HFF-Myc (cell line): ENCODE results near the gene RNASE11.

Experiments used
- DNase-seq: peaks from one replicate; pipeline ENCODE4 v3.0.0-alpha.2; 2011; ENCODE audit warnings: low read depth; ENCODE audit errors: extremely low read depth
- H3K4me3 ChIP-seq: replicated peaks from 2 replicates; pipeline ENCODE4 v1.5.1; 2011; ENCODE audit warnings: low read depth, mild to moderate bottlenecking, control low read depth, low read length
- TF ChIP-seq, protein P1 (sequence below): IDR thresholded peaks from 2 replicates; pipeline ENCODE4 v1.5.1; 2012; ENCODE audit warnings: mild to moderate bottlenecking, low read depth, low read length, control low read depth; ENCODE audit errors: missing control alignments

The RNASE11 gene

GRCh38 chr14:20553024-20553423 is 34.8 kb downstream of the RNASE11 start:
- TF ChIP-seq, protein P1, sequence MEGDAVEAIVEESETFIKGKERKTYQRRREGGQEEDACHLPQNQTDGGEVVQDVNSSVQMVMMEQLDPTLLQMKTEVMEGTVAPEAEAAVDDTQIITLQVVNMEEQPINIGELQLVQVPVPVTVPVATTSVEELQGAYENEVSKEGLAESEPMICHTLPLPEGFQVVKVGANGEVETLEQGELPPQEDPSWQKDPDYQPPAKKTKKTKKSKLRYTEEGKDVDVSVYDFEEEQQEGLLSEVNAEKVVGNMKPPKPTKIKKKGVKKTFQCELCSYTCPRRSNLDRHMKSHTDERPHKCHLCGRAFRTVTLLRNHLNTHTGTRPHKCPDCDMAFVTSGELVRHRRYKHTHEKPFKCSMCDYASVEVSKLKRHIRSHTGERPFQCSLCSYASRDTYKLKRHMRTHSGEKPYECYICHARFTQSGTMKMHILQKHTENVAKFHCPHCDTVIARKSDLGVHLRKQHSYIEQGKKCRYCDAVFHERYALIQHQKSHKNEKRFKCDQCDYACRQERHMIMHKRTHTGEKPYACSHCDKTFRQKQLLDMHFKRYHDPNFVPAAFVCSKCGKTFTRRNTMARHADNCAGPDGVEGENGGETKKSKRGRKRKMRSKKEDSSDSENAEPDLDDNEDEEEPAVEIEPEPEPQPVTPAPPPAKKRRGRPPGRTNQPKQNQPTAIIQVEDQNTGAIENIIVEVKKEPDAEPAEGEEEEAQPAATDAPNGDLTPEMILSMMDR = no peak
- no peak overlapping the region for H3K4me3 ChIP-seq
- DNase-seq = no peak

DNA sequence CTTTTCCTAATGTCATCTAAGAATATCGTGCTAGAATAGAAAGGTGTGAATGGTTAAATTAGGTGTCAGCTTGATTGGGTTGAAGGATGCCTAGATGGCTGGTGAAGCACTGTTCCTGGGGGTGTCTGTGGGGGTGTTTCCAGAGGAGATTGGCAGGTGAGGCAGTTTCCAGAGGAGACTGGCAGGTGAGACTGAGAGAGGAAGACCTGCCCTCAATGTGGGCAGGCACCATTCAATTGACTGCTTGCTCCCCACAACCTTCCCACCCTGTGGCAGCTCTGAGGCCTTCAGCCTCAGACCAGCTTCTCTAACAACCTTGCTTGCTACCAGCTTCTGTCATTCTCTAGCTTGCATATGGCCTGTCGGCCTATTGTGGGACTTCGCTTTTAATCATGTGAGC is 36.2 kb downstream of the RNASE11 start:
- TF ChIP-seq, protein P1 = no peak
- no peak for DNase-seq
- H3K4me3 ChIP-seq = no peak overlapping the region

- no peak for DNase-seq
- TF ChIP-seq, protein P1 = no peak
- no peak overlapping the region for H3K4me3 ChIP-seq
Measured at GRCh38 chr14:20550926-20551325, 36.9 kb downstream of the RNASE11 start.

- H3K4me3 ChIP-seq = no peak overlapping the region
- DNase-seq = no peak
- TF ChIP-seq, protein P1 = no peak
Measured at GRCh38 chr14:20548414-20549158, 39.2 kb downstream of the RNASE11 start.

DNA sequence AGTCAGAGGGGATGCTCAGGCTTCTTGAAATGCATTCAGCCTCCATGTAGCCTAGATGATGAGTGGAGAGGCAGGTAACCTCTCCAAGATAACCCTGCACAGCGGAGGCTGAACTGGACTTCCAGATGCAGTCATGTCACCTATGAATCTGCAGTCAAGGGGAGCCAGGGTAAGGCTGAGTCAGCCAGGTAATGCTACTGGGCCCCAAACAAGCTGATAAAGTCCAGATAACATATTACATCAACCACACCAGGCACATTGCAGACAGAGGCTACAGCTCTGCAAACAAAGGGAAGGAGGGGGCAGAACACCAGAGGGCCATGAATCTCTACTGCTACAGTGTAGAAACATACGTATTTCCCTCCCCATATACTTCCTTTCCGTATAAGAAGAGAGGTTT is 40.9 kb downstream of the RNASE11 start:
- DNase-seq = no peak
- no peak overlapping the region for H3K4me3 ChIP-seq
- TF ChIP-seq, protein P1 = no peak

GRCh38 chr14:20539906-20540305 is 47.9 kb downstream of the RNASE11 start:
- DNase-seq = no peak
- TF ChIP-seq, protein P1 = no peak
- H3K4me3 ChIP-seq = no peak overlapping the region
